HL-60/S4 (cell line): ENCODE measurements around the gene NPHS1.
"Not testable (repeated sequence)": the region's sequence is repeated elsewhere in the genome, so short reads cannot be mapped to it uniquely, and the experiment has no call there.

Experiments used
- in situ Hi-C: fragments of 300-500 bp; cut with MboI; formaldehyde crosslinking; loops from 2 replicates; pipeline ENCODE4 v1.14.3; 2022; ENCODE audit warnings: low sequenced_read_pairs

NPHS1 gene

DNA sequence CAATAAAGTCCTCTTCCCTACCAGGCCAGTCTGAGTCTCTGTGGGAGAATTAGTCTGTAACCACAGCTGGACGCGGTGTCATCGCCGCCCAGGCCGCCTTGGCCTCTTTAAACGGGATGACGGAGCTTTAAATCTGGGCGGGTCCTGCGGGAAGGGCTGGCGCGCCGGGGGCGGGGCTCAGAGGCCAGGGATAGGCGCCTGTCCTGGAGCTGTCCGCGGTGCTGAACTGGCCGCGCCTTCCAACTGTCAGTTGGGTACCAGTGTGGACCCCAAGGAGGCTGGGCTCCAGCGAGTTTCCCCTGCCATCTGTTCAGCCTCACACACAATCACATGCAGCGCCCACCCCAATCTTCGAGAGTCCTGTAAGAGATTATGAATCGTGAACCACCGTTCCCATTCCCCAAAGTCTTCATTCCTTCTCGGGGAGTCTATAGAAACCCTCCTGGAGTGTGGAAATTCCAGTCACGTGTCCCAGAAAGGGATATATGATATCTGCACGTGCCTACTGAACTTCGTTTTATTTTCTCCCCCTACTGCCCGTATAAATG, 27.5 kb upstream of the NPHS1 start:
- in situ Hi-C loops: loop anchor here (5.0 kb wide), 1 partner anchor 52 kb away; no protein-coding TSS in a partner anchor

DNA sequence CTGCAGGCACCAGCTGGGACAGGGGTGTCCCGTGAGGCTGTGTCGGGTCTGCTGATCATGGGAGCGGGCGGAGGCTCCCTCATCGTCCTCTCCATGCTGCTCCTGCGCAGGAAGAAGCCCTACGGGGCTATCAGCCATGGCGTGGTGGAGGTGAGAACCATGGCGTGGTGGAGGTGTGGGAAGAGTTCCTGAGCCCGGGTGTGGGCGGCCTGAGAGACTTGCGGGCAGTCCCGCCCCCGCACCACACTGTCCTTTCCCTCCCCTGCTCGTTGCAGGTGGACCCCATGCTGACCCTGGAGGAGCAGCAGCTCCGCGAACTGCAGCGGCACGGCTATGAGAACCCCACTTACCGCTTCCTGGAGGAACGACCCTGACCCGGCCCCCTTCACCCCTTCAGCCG, 26.8 kb upstream of the NPHS1 start:
- in situ Hi-C loops: loop anchor here (5.0 kb wide), 1 partner anchor 53 kb away; no protein-coding TSS in a partner anchor

DNA sequence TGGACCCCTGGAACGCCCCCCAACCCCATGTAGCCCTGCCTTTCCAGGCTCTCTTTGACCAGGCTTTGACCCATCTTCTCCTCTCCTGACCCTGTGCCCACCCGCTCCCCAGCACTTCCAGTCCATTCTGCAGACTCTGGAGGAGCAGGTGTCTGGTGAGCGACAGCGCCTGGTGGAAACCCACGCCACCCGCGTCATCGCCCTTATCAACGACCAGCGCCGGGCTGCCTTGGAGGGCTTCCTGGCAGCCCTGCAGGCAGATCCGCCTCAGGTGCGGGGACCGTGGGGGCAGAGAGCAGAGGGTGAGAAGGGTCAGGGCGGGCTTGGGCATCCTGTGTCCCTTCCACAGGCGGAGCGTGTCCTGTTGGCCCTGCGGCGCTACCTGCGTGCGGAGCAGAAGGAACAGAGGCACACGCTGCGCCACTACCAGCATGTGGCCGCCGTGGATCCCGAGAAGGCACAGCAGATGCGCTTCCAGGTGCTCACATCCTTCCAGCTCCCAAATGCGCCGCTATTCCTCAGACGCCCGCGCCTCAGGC, 22.2 kb upstream of the NPHS1 start:
- in situ Hi-C loops: no loop called here

DNA sequence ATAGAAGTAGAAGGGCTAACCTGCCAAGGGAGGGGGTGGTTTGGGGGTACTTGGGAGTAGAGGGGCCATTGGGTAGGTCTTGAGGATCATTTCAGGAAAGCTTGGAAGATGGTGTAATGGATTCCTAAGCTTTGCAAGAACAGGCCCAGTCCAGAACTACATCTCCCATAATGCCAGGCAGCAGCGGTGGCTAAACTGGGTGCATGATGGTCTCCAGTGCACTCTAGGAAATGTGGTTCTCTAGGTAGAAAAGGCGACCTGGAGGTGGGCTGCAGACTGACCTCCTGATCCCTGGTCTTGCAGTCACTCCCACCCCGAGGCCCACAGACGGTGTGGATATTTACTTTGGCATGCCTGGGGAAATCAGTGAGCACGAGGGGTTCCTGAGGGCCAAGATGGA, 19.9 kb upstream of the NPHS1 start:
- in situ Hi-C loops: no loop called here

DNA sequence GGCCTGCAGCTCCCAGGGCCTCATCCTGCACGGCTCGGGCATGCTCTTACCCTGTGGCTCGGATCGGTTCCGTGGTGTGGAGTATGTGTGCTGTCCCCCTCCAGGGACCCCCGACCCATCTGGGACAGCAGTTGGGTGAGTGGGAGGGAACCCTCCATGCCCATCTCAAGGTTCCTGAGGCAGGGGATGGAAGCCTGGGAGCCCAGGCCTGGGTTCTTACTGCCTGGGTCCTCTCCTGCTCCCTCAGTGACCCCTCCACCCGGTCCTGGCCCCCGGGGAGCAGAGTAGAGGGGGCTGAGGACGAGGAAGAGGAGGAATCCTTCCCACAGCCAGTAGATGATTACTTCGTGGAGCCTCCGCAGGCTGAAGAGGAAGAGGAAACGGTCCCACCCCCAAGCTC, 19.3 kb upstream of the NPHS1 start:
- in situ Hi-C loops: no loop called here

DNA sequence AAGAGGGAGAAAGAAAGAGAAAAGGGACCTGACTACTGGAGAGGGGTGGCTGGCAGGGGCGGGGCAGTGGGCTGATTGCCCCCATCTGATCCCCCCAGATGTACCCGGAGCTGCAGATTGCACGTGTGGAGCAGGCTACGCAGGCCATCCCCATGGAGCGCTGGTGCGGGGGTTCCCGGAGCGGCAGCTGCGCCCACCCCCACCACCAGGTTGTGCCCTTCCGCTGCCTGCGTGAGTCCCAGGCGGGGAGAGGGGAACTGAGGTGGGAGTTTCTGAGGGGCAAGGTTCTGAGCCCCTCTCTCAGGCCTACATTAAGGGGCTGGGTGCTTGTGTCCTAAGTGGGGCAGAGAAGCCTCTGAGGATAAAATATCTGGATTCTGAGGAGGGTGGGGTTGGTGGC, 18.5 kb upstream of the NPHS1 start:
- in situ Hi-C loops: no loop called here

DNA sequence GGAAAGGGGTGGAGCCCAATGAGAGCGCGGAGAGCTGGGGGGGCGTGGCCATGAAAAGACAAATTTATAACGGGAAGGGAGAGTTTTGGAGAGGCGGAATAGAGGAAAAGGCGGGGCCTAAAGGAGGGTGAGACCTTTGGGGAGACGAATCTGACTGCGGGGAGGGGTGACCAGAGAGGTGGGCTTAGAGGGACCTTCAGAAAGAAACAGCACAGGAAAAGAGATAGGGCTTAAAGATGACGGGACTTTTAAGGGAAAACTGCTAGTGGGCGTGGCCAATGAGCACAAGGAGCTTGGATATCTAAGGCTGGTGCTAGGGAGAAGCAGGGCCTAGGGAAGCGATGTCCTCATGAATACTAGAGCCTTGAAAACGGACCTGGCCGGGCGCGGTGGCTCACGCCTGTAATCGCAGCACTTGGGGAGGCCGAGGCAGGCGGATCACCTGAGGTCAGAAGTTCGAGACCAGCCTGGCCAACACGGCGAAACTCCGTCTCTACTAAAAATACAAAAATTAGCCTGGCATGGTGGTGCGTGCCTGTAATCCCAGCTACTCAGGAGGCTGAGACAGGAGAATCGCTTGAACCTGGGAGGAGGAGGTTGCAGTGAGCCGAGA, 17.9 kb upstream of the NPHS1 start:
- in situ Hi-C loops: not testable (repeated sequence)

DNA sequence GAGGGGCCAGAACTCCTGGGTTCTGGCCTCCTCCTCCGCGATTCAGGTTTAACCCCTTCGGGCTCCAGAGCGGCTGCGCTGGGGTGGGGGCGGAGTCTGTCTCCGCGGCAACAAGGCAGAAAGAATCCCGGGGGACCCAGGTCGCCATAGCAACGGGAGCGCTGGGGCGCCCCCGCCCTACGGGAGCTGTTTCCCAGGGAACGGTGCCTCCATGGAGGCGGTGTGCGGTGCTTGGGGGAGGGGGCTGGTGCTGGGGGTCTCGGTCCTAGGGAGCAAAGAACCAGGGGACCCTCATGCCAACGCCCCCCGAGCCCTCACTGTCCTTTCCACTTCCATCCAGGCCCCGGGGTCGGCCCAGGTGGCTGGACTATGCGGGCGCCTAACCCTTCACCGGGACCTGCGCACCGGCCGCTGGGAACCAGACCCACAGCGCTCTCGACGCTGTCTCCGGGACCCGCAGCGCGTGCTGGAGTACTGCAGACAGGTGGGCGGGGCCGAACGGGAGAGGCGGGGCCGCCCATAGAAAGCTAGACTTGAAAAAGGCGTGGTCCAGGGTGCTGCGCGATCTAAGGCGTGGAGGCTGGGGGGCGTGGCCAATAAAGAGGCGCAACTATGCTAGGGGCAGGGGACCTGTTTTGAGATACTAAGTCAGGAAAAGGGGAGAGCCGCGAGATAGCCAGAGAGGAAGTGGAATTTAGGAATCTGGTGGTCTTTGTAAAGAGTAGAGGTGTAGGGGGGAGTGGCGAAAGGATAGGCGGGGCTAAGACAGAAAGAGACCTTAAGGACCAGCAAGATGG, 17.2 kb upstream of the NPHS1 start:
- in situ Hi-C loops: no loop called here

DNA sequence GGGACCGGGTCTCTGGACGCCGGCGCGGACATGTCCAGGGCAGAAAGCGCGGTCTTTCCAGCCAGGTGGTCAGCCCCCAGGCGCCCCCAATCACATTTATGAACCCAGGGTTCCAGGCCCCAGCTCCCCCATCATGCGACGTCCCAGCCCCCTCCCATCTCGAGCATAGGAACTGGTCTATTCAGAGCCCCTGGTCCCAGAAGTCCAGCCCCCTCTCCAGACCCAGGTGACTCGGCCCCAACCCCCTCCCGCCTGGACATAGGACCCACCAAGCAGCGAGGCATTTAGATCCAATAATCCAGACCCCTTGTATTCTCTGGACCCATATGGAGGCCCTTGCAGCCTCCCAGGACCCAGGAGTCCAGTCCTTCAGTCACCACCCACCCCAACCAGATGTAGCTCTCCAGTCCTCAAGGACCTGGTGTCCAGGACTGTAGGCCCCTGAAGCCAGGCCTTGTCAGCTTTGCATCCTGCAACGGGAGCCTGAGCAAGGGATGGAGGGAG, 16.6 kb upstream of the NPHS1 start:
- in situ Hi-C loops: no loop called here

DNA sequence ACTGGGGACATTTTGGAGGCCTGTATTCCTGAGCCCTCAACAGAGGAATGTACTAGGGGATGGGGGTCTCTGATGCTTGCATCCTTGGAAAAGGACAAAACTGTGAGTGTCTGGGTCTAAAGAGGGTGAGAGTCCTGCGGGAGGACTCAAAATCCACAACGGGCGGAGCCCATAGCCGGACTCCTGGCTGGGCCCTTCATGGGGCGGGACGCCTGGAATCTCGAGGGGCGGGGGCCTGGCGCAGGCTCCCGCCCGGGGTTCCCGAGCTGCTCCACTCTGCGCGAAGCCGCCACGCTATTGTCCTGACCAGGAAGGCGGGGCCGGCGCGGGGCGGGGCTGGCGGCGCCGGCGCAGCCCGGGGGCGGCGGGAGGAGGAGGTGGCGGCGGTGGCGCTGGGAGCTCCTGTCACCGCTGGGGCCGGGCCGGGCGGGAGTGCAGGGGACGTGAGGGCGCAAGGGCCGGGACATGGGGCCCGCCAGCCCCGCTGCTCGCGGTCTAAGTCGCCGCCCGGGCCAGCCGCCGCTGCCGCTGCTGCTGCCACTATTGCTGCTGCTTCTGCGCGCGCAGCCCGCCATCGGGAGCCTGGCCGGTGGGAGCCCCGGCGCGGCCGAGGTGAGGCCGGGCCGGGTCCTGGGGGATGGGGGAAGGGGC, 16.0 kb upstream of the NPHS1 start, which contains the start of gene APLP1:
TSS of gene APLP1 (plus strand) at position 403 of the 651 bp plus-strand sequence. CDS start at position 466, 63 bp downstream.
- in situ Hi-C loops: no loop called here

DNA sequence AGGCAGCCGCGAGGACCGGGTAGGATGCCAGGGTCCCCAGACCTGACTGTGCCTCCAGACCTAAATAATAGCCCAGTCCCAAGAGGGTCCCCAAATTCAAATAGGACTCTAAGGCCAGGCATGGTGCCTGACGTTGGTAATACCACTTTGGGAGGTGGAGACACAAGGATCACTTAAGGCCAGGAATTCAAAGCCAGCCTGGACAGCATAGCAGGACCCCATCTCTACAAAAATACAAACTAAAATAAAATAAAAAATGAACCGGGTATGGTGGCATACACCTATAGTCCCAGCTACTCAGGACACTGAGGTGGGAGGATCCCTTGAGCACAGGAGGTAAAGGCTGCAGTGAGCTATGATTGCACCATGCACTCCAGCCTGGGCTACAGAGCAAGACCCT, 10.7 kb upstream of the NPHS1 start:
- in situ Hi-C loops: no loop called here

DNA sequence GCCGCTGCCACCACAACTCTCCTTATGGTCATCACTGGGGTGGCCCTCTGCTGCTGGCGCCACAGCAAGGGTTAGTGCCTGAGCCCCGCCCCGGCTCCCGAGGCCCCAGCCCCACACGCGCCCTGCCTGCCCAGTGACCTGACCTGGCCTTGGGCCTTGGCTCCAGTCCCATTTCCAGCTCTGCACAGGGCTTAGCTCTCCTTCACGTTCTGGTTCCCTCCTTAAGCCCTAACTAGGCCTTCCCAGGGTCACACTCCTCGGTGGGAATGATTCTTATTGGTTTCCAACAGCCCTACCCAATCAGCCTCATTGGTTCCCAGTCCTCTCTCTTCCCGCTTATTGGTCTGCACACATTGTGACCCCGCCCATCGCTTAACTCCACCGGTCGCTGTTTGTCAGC, 10.2 kb upstream of the NPHS1 start:
- in situ Hi-C loops: no loop called here

DNA sequence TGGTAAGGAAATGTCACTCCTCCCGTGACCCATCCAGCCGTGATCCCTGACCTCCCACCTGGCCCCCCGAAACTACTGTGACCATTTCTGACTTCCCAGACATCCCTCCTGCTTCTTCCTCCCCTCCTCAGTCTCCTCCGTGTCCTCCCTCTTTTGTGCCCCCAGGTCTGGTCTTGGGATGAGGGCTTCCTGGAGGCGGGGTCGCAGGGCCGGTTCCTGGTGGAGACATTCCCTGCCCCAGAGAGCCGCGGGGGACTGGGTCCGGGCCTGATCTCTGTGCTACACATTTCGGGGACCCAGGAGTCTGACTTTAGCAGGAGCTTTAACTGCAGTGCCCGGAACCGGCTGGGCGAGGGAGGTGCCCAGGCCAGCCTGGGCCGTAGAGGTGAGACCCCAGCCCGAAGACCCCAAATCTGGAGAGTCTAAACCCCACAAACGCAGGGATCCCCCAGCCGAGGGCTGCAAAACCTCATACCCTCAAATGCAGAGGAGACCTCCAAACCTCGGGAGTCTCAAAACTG, 9.4 kb upstream of the NPHS1 start:
- in situ Hi-C loops: no loop called here

DNA sequence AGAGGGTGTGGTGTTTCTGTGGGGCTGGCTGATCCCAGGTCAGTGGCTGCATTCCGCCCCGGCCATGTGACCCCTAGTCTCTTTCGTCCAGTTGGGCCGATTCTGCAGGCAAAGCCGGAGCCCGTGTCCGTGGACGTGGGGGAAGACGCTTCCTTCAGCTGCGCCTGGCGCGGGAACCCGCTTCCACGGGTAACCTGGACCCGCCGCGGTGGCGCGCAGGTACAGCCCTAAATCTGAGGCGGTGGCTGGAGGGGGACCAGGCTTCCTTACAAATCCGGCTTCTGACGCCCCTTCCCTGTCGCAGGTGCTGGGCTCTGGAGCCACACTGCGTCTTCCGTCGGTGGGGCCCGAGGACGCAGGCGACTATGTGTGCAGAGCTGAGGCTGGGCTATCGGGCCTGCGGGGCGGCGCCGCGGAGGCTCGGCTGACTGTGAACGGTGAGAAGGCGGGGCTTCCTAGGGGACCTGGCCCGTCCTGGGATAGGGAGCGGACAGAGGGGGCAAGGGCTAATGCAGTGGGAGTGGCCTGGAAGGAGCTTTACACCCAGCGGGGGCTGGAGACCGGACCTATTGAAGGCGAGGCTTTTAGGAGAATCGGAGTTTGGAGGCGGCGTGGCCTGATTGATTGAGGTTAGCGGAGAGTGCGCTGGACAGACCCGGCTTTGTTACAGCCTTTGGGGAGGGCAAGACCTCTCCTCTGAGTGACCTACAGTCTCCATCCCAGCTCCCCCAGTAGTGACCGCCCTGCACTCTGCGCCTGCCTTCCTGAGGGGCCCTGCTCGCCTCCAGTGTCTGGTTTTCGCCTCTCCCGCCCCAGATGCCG, 8.7 kb upstream of the NPHS1 start:
- in situ Hi-C loops: no loop called here

DNA sequence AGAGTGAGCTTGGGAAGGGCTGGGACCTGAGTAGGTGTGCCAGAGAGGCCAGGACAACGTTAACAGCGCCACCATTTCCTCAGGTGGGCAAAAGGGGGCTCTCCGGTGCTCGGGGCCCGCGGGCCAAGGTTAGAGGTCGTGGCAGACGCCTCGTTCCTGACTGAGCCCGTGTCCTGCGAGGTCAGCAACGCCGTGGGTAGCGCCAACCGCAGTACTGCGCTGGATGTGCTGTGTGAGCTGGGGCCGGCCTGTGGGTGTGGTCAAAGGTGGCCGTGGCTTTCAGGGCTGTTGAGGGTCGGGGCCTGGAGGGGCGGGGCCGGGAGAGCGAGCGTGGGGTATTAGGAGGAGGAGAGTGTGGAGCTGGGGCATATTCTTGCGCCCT, 8.1 kb upstream of the NPHS1 start:
- in situ Hi-C loops: no loop called here

DNA sequence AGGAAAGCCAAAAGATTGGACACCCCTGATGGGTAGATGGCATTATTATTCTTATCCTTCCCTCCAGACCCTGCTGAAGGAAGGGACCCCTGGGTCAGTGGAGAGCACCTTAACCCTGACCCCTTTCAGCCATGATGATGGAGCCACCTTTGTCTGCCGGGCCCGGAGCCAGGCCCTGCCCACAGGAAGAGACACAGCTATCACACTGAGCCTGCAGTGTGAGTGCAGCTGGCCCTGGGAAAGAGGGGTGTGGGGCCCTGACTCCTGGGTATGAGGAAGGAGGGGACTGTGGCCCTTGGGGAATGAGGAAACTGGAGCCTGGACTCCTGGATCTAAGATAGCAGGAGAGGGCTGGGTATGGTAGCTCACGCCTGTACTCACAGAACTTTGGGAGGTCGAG, 7.1 kb upstream of the NPHS1 start:
- in situ Hi-C loops: no loop called here

DNA sequence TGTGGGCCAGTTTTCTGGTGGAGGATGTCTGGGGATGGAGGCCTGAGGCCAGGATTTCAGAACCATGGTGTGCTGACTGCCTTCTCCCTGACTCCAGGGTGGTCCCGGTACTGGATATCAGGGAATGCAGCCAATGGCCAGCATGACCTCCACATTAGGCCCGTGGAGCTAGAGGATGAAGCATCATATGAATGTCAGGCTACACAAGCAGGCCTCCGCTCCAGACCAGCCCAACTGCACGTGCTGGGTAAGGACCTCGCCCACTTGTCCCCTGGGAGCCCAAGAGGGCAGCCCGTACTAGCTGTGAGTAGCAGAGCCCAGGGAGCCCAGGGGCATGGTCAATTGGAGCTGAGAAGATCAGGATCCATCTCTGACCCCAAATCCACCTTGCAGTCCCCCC, 6.0 kb upstream of the NPHS1 start:
- in situ Hi-C loops: no loop called here

DNA sequence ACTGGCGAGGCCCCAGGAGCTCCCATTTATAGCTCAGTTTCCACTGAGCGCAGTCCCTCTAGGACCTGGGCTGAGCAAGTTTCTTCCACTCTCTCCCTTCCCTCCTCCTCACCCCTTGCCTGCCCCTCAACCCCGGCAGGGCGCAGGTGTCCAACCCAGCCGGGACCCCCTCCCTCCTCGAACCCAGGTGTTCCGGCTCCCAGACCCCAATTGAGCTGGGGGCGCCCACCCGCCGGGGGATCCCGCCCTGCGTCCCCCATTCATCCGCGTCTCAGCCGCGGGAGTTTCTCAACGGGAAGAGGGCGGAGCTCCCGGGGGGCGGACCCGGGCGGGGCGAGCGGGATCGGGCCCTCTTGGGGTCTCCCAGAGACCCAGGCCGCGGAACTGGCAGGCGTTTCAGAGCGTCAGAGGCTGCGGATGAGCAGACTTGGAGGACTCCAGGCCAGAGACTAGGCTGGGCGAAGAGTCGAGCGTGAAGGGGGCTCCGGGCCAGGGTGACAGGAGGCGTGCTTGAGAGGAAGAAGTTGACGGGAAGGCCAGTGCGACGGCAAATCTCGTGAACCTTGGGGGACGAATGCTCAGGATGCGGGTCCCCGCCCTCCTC, 4.3 kb upstream of the NPHS1 start, which contains the start of gene KIRREL2:
TSS of gene KIRREL2 (plus strand) at position 366 of the 604 bp plus-strand sequence. CDS start at position 575, 209 bp downstream.
- in situ Hi-C loops: no loop called here

DNA sequence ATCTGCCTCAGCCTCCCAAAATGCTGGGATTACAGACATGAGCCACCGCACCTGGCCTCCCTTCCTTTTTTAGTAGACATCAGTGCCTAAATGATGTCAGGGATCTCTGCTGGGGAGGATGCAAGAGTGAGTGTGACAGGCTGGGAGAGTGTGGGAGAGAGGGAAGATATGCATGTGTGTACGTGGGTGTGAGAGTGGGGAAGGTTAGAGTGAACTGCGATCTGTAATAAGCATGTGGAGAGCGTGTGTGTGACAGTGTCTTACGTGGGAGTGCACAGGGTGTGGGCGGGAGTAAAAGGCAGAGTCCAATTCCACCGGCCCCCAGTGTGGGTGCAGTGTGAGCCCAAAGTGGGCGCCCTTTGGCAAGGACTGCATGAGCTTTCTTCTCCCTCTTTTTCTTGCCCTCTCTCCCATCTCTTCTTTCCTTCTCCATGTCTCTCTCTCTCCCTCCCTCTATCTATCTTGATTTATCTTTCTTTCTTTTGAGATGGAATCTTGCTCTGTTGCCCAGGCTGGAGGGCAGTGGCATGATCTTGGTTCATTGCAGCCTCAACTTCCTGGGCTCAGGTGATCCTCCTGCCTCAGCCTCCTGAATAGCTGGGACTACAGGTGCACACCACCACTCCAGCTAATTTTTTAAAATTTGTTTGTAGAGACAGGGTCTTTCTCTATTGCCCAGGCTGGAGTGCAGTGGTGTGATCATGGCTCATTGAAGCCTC, 893 bp upstream of the NPHS1 start:
- in situ Hi-C loops: no loop called here
